ENCODE results near the gene FBN2. TPM values are rescaled to one million over a fixed set of nuclear protein-coding genes. Genes with fewer than 3 reads are reported as not detected.
"Not testable (repeated sequence)": the region's sequence is repeated elsewhere in the genome, so short reads cannot be mapped to it uniquely, and the experiment has no call there.

The FBN2 gene
- total RNA-seq, 1 experiment from 2014 or later = 12.8 TPM

- DNase-seq (ENCODE audit: low read depth) = no peak
These were observed 171.9 kb downstream of the FBN2 start for GRCh38 chr5:128366147-128366546.

- no peak for DNase-seq (ENCODE audit: low read depth)
These were observed 175.7 kb downstream of the FBN2 start for GRCh38 chr5:128362370-128362769.

GRCh38 chr5:128358826-128359225, 179.2 kb downstream of the FBN2 start:
- no peak for DNase-seq (ENCODE audit: low read depth)

GRCh38 chr5:128357226-128357625, 180.8 kb downstream of the FBN2 start:
- no peak for DNase-seq (ENCODE audit: low read depth)

- no peak for DNase-seq (ENCODE audit: low read depth)
These were observed 182.1 kb downstream of the FBN2 start for GRCh38 chr5:128355961-128356360.

GRCh38 chr5:128353441-128354107, 184.5 kb downstream of the FBN2 start:
- no peak for DNase-seq (ENCODE audit: low read depth)

- DNase-seq (ENCODE audit: low read depth) = no peak
These were observed 187.3 kb downstream of the FBN2 start for GRCh38 chr5:128350705-128351104.

GRCh38 chr5:128349044-128349858, 188.8 kb downstream of the FBN2 start:
- DNase-seq (ENCODE audit: low read depth) = peak; percentile 35

- DNase-seq (ENCODE audit: low read depth) = no peak
These were observed 192.0 kb downstream of the FBN2 start for GRCh38 chr5:128346038-128346437.

GRCh38 chr5:128345247-128345646, 192.8 kb downstream of the FBN2 start:
- DNase-seq (ENCODE audit: low read depth) = no peak

GRCh38 chr5:128343168-128343567, 194.9 kb downstream of the FBN2 start:
- no peak for DNase-seq (ENCODE audit: low read depth)

- DNase-seq (ENCODE audit: low read depth) = no peak
These were observed 197.0 kb downstream of the FBN2 start for GRCh38 chr5:128341056-128341455.

- no peak for DNase-seq (ENCODE audit: low read depth)
These were observed 197.4 kb downstream of the FBN2 start for GRCh38 chr5:128340648-128341047.

GRCh38 chr5:128339585-128339984, 198.5 kb downstream of the FBN2 start:
- DNase-seq (ENCODE audit: low read depth) = no peak

GRCh38 chr5:128338649-128339048, 199.4 kb downstream of the FBN2 start:
- DNase-seq (ENCODE audit: low read depth) = no peak

GRCh38 chr5:128335339-128335738, 202.7 kb downstream of the FBN2 start:
- DNase-seq (ENCODE audit: low read depth) = no peak

- no peak for DNase-seq (ENCODE audit: low read depth)
These were observed 203.9 kb downstream of the FBN2 start for GRCh38 chr5:128334010-128334716.

- no peak for DNase-seq (ENCODE audit: low read depth)
These were observed 206.8 kb downstream of the FBN2 start for GRCh38 chr5:128331261-128331660.

- no peak for DNase-seq (ENCODE audit: low read depth)
These were observed 208.6 kb downstream of the FBN2 start for GRCh38 chr5:128329386-128329939.

- no peak for DNase-seq (ENCODE audit: low read depth)
These were observed 209.6 kb downstream of the FBN2 start for GRCh38 chr5:128328446-128328845.

- no peak for DNase-seq (ENCODE audit: low read depth)
These were observed 210.0 kb downstream of the FBN2 start for GRCh38 chr5:128328007-128328406.

GRCh38 chr5:128321418-128321817, 216.6 kb downstream of the FBN2 start:
- not testable (repeated sequence) for DNase-seq (ENCODE audit: low read depth)

All from HT1080 (cell line).